GM12801 (cell line): ENCODE results near the gene AFAP1.

Experiments used
- TF ChIP-seq, protein P1 (sequence below): IDR thresholded peaks from one replicate; pipeline ENCODE4 v1.5.1; 2011; ENCODE audit warnings: control low read depth; ENCODE audit not compliant: insufficient read length; ENCODE audit errors: extremely low read depth

The AFAP1 gene

DNA sequence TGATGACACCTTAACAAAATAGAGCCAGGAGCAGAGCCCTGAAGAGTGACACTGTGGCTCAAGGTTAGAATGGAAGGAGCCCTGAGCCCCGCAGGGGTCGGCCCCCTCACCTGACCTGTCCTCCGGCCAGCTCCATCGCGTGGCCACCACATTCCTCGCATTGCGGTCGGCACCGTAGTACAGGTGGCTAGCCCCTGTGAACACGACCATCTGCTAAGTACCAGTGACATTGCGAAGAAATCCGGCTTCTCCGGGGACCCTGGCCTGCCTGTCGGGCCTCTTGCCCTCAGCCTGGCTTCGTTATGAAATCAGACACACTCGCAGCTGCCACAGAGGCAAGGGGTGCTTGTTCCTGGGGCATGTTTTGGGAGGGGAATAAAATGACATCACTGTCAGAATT, 179.0 kb downstream of the AFAP1 start:
- TF ChIP-seq, protein P1, sequence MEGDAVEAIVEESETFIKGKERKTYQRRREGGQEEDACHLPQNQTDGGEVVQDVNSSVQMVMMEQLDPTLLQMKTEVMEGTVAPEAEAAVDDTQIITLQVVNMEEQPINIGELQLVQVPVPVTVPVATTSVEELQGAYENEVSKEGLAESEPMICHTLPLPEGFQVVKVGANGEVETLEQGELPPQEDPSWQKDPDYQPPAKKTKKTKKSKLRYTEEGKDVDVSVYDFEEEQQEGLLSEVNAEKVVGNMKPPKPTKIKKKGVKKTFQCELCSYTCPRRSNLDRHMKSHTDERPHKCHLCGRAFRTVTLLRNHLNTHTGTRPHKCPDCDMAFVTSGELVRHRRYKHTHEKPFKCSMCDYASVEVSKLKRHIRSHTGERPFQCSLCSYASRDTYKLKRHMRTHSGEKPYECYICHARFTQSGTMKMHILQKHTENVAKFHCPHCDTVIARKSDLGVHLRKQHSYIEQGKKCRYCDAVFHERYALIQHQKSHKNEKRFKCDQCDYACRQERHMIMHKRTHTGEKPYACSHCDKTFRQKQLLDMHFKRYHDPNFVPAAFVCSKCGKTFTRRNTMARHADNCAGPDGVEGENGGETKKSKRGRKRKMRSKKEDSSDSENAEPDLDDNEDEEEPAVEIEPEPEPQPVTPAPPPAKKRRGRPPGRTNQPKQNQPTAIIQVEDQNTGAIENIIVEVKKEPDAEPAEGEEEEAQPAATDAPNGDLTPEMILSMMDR: no peak

DNA sequence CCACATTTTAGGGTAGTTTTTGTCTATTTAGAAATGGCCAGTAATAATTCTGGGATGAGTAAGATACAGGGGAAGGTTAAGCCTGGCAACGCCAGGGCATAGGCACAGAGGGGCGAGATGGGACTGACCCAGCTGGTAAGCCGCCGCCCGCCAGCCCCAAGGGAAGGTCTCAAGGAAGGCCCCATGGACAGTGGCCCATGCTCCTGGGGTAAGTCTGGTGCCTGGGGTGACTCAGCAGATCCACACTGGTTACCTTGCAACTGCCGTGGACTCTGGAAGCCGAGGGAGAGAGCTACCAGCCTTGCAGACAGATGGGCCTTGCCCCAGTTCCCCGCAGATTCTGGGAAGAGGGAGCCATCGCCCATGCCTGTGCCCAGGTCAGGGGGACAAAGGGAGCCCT, 179.4 kb downstream of the AFAP1 start:
- TF ChIP-seq, protein P1: no peak

DNA sequence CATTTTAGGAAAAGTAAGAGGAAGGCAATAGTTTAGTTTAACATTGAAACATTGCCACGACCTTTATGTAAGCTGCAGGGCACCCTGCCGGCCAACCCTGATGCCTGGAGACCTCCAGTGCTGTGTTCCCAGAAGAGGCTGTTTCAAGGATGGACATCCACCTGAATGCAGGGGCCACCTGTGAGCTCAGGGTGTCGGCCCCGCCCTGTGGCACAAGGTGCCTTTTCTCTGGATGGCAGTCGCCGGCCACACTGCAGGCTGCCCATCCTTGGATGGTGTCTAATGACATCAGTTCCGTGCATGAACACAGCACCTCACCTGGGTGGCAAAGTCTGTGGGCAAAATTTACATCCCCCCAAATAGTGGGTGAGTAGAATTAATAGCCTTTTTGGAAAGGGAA, 180.0 kb downstream of the AFAP1 start:
- TF ChIP-seq, protein P1: no peak

DNA sequence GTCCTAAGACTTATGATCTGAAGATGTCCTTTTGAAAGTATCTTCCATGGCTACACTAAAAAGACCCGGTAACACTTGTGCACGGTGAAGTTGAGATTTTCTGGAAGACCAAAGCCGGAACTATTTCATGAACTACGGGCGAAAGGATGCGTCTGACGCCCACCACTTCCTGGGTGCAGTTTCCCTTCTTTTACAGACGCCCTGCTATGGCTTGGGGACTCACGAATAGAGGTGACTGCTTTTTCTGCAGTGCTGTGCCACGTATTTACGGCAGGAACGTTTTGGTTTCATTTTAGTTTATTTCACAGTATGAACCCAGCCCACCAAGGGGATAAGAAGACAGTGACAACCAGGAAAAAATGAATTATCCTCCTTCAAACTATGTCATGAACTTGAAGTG, 180.4 kb downstream of the AFAP1 start:
- TF ChIP-seq, protein P1: no peak

DNA sequence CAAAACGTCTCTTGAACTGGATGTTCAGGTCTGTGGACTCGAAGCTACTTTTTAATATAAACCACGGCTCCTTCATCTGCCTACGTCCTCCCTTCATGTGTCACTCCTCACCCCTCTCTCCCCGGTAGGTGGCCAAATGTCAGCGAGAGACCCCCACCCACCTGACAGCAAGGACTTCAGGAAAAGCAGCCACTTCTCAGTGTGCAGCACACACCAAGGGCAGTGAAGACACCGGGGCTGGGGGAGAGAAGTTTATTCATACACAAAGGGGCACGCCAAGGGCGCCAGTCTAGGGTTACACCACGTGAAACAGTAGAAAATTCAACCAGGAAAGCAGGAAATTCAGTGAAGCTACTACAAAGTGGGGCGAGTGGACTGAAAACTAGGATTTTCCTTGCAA, 181.2 kb downstream of the AFAP1 start:
- TF ChIP-seq, protein P1: no peak

DNA sequence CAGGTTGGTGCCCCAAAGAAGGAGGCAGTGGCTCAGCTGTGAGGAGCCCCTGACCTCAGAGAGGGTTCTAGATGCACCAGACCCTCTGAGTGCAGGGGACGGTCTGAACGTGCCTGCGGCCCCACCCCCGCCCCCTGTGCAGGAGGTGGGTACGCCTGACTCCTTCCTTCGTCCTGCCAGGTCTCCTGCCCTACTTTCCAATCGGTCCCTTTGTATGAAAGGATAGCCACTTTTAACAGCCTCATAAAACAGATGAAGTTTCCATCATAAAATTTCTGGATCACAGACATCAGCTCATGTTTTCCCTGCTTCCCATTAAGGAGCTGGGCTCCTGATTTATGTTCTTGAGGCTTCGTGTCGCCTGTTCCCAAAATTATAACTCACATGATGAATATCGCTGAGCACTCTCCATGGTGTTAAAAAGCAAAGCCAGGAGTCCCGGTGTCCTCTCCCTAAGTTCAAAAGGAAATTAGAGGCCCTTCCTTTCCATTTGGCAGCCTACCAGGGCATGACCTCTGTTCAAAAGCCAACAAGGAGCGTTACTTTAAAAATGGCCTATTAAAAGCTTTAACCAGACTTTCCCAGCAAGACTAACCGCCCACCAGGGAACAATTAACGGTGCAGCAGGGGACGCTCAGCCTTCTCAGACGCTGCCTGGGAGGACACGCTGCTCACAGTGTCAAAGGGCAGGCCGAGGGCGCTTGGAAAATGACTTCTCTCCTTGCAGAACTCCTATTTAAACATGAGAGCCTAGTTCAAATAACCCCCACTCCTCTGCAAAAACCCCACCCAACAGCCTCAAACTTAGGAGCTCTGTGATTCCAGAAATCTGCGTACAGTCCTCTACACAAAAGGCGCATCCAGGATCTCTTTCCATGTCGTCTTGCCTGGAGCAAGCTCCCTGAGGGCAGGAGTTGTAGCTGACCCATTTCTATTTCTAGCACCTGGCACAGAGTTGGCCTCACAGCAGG, 181.9 kb downstream of the AFAP1 start:
- TF ChIP-seq, protein P1: no peak

DNA sequence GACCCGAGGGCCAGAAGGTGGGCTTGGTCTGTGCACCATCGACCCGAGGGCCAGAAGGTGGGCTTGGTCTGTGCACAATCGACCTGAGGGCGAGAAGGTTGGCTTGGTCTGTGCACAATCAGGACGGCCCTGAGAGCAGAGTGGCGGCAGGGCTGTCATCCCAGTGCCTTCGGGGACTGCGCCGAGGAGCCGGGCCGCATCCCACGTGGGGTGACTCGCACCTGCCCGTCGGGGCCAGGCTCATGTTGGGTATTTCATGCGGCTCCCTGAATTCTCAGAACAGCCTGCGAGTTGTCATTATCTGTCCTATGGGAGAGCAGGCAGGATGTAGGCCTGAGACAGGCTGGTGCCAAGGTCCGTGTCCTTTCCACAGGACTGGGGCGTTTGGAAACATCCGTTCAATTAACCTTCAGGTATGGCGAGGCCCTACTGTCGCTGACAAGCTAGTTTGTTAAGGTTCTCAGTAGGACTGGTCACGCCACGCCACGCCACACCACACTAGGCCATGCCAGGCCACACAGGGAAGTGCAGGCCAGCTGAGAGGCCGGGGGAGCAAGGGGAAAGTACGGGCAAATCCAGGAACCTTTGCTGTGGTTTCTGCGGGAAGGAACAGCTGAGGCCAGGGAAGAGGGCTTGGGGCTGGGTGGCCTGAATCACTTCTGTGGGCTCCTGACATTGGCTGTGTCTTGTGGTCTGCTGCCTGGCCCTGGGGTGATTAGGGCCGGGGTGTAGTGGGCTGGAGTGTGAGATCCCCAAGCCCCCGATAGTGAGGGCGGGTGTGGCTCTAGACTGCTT, 182.9 kb downstream of the AFAP1 start:
- TF ChIP-seq, protein P1: no peak
